HG03045 (cell line): ENCODE results near the gene BNC1.
"Not testable (repeated sequence)": the region's sequence is repeated elsewhere in the genome, so short reads cannot be mapped to it uniquely, and the experiment has no call there.

Experiments used
- ATAC-seq: cut with Tn5 transposase; IDR thresholded peaks from one replicate; pipeline ENCODE4 v1.9.1; 2021; ENCODE audit warnings: mild to moderate bottlenecking, moderate library complexity; ENCODE audit not compliant: unreplicated experiment

Gene BNC1

GRCh38 chr15:83299462-83299861 lies 15.0 kb upstream of the BNC1 start:
- ATAC-seq, result no peak

- ATAC-seq, result no peak
These were observed 11.0 kb upstream of the BNC1 start for GRCh38 chr15:83295417-83295816.

- no peak for ATAC-seq
These were observed 8.7 kb upstream of the BNC1 start for GRCh38 chr15:83293201-83293600.

DNA sequence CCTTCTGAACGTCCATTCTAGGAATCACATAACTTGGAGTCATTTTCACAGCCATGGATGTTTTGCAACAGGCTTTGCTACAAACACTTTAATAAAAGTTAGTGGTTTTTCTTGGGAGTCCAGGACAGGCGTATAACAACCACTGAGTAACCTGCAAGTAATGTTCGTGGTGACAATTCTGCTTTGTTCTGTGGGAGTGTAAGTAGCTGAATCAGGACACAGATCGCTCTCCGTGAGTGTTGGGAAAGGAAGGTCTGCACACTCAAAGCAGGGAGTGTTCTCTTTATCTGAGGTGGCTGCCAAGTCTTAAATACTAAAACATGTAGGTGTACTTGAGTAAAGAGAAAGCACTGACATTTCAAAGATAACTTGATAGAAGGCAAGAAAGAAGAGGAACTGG lies 7.9 kb upstream of the BNC1 start:
- no peak for ATAC-seq

- no peak for ATAC-seq
These were observed 5.8 kb upstream of the BNC1 start for GRCh38 chr15:83290236-83290635.

DNA sequence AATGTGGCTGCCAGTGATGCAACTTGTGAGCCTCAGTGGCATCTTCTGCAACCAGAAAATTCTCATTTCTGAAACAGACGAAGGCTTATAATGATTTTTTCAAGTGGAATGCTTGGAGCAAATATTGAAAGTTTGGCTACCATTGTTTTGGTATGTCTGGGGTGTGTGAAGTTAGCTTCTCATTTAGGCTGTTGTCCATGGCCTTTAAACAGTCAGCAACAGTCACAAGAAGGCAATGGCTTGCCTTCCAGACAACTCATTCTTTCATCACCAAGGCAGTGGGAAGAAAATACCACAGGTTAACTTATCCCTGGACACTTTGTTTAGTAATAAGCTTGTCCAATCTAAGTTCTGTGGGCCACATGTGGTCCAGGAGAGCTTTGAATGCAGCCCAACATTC lies 4.7 kb upstream of the BNC1 start:
- ATAC-seq, result no peak

GRCh38 chr15:83288381-83288801 lies 3.9 kb upstream of the BNC1 start:
- no peak for ATAC-seq

DNA sequence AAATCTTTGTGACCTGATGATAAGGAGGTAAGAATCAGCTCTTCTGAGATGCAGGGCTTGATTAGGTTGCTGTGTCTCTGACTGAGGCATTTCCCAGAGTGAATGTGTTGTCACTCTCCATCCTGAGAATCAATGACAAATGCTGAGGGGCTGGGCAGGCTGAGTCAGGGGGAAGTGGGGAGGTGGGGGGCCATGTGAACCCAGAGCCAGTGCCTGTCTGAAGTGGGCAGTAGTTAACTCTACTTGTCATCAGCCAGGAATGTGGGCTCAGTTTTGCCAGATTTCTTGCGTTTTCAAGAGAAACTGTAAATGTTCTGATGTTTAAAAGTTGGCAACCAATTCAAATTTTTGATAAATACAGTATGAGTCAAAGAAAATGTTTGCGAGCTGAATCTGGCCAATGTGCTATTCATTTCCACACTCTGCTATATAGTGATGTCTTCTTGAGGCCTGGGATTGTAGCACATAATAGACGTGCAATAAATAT lies 3.1 kb upstream of the BNC1 start:
- ATAC-seq, result no peak

DNA sequence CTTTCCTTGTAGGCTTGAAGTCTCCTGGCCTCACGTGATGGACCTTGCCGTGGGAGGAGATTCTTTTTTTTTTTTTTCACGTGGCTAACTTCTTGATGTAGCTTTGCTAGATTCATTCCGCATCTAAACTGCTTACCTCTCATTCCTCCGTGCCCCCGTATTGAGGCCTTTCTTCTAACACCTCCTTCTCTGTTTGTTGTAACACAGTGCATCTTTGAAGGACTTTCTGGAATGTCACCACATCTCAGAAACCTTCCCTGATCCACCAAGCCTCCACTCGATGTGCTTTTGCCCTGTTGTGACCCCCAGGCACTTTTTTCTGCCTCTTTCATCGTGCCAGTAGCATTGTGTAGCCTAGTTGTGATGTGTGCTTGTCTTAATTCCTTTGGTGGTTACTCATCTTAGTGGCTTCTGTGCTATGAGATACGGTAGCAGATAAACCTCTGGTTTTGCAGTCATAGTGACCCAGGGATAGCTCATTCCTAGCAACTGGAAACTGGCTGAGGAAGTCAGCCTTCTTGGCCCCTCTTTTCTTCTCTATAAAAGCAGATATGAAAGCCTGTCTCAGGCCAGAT lies 1.6 kb upstream of the BNC1 start:
- ATAC-seq, result no peak

- ATAC-seq, result no peak
These were observed 967 bp upstream of the BNC1 start for GRCh38 chr15:83285284-83285978.

GRCh38 chr15:83283813-83284558 lies 478 bp downstream of the BNC1 start:
- ATAC-seq, result no peak

DNA sequence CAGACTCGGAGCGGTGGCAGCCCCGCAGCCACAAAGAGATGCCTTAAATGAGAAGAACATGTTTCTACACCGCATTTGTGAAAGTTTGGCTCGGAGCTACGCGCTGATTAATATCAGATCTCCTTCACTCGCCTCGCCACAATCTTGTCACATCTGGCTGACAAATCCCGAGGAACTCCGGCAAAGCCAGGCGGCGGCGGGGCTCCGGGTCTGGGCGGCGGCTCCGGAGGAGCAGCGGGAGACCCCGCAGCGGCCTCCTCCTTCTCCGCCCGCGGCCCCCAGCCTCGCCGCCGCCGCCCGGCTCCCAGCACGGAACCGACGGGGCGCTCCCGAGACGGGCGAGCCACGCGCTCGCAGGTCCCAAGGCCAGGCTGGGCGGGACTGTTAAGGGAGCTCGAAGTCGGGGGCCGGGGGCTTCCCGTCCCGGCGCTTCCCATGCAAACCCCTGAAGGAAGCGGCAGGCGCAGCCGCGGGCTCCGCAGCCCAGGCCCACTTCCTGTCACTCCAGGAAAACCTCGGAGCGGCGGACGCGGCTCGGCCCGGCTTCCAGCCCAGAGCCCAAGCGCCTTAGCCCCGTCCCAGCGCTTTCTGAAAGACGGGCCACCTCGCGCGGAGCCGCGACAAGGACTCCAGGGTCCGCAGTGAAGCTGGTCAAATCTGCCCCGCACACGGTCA lies 1.2 kb downstream of the BNC1 start:
- no peak for ATAC-seq

DNA sequence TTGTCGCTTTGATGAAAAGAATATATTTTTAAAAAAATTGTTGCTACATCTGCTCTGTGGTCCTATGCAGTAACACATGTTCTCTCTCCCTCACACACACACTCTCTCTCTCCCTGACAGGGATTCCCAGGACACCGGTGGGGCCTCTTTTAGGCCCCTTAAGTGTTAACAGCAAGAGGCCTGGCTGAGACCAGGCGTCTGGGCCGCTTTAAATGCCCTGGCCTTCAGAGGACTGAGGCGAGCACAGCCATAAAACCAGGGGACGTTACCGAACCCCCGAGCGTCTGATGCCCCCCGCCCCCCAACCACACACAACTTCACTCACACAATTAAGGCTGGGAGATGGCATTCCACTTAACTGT lies 1.7 kb downstream of the BNC1 start:
- ATAC-seq, result no peak

GRCh38 chr15:83282141-83282540 lies 2.3 kb downstream of the BNC1 start:
- no peak for ATAC-seq

GRCh38 chr15:83278191-83278590 lies 6.3 kb downstream of the BNC1 start:
- ATAC-seq, result no peak

GRCh38 chr15:83276661-83277060 lies 7.8 kb downstream of the BNC1 start:
- ATAC-seq, result no peak

- no peak for ATAC-seq
These were observed 9.1 kb downstream of the BNC1 start for GRCh38 chr15:83275412-83275811.

- ATAC-seq, result no peak
These were observed 14.3 kb downstream of the BNC1 start for GRCh38 chr15:83270176-83270575.

- no peak for ATAC-seq
These were observed 16.3 kb downstream of the BNC1 start for GRCh38 chr15:83268147-83268546.

GRCh38 chr15:83262594-83263315 lies 21.7 kb downstream of the BNC1 start:
- ATAC-seq, result no peak

DNA sequence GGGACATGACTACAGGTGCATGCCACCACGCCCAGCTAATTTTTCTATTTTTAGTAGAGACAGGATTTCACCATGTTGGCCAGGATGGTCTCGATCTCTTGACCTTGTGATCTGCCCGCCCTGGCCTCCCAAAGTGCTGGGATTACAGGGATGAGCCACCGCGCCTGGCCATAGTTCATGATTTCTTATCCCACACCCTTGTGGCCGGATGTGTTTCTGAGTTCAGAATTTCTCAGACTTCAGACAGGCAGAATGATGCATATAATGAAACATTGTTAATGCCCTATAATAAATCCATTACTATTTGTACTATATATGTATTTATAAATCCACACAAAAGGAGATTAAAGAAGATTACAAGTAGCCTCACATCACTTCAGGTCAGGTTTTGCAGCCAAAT lies 22.3 kb downstream of the BNC1 start:
- not testable (repeated sequence) for ATAC-seq
